Esophagus muscularis mucosa (tissue), 4 donors: Measurements from ENCODE around the gene DDX39B.

Experiments used
- CTCF ChIP-seq, 3 experiments: fragments of 200-600 bp in 2 of 3; fragments of 450-650 bp in 1 of 3; sonication (generic) in 2 of 3; IDR thresholded peaks; one replicate each; pipeline ENCODE4 v1.5.1; 2017 to 2019; ENCODE audit warnings: antibody characterized with exemption in 3 of 3, mild to moderate bottlenecking in 2 of 3, moderate library complexity in 1 of 3
- EP300 ChIP-seq: sonication (generic); formaldehyde crosslinking; IDR thresholded peaks from one replicate; pipeline ENCODE4 v1.6.1; 2017; ENCODE audit warnings: antibody characterized with exemption
- POLR2A ChIP-seq: fragments of 450-650 bp; IDR thresholded peaks from one replicate; pipeline ENCODE4 v1.6.1; 2017; ENCODE audit warnings: antibody characterized with exemption, moderate library complexity, mild to moderate bottlenecking, low read depth
- POLR2AphosphoS5 ChIP-seq, 2 donors: sonication (generic); formaldehyde crosslinking; IDR thresholded peaks; one replicate each; pipeline ENCODE4 v1.6.1; 2017; ENCODE audit warnings: antibody characterized with exemption in 2 of 2

DNA sequence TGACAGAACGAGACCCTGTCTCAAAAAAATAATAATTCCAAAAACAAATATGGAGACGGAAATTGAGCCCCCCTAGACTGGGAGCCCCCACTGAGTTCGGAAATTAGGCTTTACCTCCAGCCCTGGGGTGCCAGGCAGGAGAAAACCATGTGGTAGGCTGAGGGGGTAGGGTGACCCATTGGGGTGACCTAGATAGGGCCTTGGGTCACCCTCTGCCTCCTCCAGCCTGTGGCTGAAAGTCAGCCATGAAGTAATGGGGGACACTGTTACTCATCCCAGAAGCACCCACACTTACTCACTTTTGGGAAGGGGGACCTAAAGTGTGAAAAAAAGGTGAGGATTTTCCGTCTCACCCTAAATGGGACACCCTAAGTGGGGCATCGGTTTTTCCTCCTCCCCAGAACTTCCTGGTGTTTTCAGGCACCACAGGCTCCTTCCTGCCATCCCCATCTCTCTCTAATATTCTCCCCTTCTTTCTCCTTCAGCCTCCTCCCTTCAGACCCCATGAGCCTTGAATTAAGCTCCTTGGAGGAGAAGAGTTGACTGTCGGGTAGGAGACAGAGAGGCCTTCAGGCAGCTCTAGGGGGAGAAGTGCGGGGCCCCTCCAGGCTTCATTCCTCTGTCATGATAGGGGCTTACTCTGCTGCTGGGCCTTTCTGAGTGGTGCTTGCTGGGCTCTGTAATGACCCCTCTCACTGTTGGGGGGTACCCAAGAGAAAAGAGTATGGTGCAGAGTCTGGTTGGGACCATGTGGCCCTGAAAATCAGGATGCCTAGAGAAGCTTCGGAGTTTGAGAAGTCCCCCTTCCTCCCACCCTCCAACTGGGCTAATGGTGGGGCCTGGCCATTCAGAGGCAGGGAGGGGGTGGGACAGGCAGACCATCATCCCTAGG, 38.0 kb upstream of the DDX39B start:
- no peak for TF ChIP-seq POLR2AphosphoS5 (IDR thresholded peaks at IDR 0.05)
- TF ChIP-seq POLR2A: no peak
- TF ChIP-seq CTCF (IDR thresholded peaks at IDR 0.05): no peak
- TF ChIP-seq EP300: no peak
